ENCODE measurements around the gene RHBDF1.

The RHBDF1 gene

DNA sequence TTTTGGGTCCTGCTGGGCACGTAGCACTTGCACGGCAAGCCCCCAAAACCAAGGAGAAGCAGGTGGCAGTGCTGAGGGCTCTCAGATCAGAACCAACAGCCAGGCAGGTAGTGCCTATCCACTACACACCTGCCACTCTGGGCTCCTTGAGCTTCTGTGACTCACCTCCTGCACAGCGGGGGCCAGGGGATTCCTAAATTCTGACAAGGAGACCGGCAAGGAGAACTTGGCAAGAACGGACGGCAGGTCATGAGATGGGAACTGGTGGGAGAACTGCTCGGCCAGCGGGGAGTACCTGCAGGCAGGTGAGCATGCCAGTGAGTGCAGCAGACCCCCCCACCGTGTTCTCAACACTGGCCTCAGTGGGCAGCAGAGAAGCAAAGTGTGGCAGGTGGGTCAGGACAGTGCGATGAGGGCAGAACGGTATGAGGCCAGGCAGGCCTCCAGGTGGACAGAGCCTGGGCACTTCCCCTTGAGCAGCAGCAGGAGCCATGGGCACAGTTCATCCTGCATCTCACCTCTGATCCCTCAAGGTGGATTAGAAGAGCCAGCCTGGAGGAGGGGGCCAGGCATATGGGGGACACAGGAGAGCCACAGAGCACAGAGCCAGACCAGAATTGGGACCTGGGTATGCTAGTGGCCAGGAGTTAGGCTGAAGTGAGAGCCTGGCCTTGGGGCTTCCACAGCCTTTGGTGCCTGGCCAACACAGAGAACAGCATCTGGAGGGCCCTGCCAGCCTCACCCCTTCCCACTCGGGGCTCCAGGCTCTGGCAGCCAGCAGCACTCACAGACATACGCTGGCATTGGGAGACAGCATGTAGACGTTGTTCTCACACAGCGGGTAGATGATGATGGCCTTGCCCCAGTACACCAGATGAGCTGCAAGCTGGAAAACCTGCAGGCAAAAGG is 20.3 kb upstream of the RHBDF1 start:
- no peak for DNase-seq

DNA sequence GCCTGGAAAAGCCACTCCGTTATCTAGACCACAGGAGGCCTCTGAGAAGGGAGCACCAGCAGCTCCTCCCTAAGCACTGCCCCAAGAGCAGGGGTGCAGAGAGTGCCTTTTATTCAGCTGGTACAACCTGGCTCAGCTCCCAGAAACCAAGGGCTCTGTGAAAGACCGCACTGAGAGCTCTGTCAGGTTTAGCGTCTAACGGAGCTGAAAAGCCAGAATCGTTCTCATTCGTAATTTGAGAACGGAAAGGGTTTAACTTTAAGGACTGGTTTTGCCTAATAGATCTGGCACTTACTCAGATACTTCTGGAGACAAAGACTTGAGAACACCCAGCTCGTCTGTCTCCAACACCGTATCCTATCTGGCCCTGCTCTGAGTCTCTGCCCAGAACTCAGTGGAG is 19.1 kb upstream of the RHBDF1 start:
- no peak for DNase-seq

DNA sequence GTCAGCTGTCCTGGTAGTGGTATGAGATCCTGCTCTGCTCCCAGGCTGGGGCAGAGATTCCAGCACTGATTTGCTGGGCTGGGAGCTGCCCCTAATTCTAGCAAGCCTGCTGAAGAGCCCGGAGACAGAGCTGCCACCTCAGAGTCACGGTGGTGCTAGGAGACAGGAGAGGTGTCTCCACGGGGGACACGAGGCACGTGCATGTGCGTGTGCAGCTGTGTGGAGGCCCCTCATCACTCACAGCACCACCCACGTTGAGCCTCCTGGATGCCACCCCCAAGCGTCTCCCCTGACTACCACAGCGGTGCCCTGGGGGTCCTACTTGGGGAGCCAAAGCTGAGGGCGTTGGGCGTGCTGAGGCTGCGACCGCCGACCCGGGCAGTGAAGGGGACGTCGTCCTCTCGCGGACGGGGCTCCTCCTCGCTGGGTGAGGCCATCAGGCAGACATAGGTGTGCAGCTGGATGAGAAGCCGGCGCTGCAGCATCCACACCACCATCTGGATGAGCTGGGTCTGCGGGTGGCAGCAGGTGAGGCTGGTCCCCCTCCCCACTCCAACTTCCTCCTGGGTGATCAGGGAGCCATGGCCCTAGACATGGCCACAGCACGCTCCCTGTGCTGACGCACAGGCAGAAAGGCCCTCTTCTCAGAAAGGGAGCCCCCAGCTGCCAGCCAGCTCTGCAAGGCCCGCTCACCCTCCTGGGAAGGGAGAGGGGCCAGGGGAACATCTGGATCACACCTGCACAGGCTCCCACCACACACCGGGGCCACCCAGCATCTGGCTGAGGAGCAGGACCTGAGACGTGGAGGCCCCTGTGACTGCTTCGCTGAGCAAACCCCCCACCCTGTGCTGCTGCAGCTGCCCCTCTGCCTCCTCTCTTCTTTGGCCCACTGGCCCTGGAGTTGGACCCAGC is 17.2 kb upstream of the RHBDF1 start:
- DNase-seq, result no peak

DNA sequence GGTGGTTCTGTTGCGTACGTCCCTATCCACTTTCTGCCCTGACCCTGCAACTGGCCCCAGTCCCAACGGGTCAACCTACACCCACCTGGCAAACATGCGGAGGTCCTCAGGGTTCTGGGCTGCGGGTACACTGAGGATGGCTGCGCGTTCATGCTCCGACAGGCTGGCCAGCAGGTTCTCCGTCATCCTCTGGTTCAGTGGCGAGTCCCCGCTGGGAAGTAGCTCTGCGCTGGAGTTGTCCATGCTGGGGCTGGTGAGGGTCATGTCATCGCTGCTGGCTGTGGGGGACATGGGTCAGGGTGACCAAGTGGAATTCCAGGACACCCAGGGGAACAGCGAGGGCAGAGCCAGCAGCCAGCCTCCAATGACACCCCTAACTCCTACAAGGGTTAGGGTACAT is 16.2 kb upstream of the RHBDF1 start:
- DNase-seq, result no peak

DNA sequence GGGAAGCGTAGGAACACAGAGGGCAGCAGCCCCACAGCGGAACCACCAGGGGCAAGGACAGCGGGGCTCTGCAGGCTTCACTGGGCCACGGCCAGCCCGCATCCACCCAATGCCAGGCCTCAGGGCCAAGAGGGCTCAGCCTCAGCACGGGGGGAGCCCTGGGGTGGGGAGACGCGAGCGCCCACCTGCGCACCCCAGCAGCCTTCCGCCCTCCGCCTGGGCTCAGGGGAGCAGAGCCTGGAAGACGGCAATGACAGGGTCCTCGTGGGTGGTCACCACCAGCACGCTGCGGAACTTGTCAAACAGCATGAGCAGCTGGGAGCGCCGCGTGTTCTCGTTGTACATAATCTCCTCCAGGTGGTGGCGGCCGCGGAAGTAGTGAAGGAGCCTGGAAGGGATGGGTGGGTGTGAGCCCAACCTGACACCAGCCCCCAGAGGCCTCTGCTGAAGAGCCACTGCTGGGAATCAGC is 14.1 kb upstream of the RHBDF1 start:
- DNase-seq, result no peak

DNA sequence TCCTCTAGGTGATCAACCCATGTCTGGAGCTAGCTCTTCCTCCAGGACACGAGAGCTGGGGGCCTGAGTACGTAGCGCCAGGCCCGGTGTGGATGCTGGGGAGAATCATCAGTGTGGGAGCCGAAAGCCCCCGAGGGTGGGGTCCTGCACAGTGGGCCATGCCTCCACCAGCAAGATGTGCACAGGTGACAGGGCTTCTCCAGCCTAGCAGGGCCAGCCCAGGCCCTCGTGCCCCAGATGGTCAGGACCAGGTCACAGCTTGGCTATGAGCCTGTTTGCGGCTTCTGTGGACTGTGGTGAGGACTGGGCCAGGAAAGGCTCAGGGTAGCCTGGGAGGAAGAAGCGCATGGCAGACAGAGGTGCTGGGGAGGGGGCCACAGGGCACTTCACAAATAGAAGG is 13.4 kb upstream of the RHBDF1 start:
- DNase-seq, result no peak

DNA sequence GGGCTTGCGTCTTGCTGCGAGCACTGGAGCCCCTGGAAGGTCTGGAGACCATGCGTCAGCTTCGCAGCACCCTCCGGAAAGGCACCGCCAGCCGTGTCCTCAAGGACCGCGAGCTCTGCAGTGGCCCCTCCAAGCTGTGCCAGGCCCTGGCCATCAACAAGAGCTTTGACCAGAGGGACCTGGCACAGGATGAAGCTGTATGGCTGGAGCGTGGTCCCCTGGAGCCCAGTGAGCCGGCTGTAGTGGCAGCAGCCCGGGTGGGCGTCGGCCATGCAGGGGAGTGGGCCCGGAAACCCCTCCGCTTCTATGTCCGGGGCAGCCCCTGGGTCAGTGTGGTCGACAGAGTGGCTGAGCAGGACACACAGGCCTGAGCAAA is 13.0 kb upstream of the RHBDF1 start:
- no peak for DNase-seq

DNA sequence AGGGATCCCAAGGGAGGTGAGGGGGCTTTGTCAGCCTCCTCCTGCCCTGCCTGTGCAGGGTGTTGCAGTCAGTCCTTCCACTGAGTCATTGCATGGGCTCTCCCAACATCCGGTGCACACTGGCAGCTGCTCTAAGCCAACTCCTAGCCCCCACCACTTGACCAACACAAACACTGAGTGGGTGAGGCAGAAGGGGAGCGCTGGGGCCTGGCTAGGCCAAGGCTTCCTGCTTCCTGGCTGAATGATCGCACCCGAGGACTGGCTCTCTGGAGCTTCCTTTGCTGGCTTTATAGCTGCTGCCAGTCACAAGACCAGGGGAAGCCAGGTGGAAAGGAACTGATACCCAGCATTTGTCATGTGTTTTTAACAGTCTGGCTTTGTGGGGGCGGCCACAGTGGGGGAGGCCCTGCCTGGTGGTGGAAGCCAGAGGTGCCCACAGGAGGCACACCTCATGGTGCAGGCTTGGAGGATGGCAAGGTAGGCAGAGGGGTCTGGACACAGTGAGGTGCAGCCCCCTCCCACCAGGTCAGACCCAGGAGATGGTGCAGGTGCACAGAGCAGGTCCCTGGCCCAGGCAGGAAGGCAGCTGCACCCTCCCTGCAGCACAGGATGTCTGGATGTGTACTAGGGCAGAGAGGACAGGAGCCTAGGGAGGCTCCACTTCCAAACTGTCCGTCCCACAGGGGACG is 12.4 kb upstream of the RHBDF1 start:
- peak; percentile 87 for DNase-seq

DNA sequence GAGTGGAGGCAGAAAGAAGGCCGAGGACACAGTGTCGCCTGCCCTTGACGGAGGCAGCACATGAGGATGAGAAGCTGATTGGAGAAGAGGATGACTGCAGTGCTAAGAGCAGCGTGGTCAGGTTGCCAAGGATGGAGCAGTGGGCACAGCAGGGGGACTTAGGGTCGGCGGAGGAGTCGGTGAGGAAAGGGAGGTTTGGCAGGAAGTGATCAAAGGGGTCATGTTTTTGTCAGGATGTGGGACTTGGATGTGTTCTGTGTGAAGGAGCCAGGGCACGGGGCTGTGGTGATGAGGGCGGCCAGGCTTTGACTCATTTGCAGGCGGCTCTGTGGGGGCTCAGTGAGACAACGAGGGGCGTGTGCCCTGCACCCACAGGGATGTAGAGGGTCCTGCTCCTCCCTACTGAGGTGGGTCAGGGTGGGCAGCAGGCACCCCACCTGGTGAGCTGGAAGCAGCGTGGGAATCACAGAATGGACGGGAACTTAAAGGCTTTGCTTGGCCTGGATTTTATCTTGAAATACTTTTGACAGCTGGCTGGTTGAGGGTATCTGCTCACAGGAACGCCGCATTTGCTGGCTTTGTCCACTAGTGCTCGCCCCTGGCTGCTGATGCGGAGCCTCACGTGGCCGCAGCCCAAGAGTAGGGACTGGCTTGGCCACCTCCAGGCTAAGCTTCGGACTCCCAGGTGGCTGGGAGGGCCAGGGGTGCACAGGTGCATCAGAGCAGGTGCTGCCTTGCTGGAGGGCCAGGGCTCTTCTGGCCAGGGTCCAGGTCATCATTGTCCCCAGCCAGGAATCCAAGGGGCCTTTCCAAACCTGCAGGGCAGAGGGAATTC is 11.6 kb upstream of the RHBDF1 start:
- DNase-seq, result peak; percentile 32

DNA sequence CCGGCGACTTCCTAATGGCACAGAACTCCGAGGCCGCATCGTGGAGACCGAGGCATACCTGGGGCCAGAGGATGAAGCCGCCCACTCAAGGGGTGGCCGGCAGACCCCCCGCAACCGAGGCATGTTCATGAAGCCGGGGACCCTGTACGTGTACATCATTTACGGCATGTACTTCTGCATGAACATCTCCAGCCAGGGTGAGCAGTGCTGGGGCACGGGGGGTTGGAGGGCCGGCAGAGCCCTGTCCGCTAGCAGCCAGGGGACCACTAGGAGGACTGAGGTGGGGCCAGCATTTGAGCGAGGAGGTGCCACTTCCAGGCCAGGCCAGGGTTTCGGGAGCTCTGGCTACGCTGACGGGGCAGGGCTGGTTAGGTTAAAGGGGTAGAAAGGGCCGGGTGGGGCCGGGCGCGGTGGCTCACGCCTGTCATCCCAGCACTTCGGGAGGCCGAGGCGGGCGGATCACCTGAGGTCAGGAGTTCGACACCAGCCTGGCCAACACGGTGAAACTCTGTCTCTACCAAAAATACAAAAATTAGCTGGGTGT is 10.7 kb upstream of the RHBDF1 start:
- no peak for DNase-seq

DNA sequence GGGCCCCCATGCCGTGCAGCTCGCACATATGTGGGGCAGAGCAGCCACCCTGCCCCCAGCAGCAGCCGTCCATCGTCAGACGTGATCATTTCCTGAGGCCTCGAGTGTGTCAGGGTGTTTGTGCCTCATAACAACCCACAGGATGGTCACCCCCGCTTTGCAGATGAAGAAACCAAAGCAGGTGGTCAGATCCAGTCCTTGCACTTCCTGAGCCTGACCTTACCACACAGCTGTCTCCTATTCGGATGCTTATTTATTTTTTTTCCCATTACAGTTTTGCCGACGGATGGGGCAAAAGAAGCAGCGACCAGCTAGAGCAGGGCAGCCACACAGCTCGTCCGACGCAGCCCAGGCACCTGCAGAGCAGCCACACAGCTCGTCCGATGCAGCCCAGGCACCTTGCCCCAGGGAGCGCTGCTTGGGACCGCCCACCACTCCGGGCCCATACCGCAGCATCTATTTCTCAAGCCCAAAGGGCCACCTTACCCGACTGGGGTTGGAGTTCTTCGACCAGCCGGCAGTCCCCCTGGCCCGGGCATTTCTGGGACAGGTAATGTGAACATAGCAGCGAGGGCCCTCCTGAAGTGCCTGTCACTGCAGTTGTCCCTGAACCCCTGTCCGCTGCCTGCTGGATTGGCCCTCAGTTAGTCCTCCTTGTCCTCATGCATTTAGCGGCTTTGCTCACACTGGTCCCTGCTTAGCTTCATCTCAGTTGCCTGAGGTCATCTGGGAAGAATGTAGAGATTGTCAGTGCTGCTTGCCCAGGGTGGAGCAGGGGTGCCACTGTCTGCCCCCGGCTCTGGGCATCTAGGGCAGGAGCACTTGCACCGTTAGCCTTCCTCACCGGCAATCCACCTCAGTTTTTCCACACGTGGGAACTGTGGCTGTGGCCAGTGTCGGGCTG is 7.0 kb upstream of the RHBDF1 start:
- no peak for DNase-seq

DNA sequence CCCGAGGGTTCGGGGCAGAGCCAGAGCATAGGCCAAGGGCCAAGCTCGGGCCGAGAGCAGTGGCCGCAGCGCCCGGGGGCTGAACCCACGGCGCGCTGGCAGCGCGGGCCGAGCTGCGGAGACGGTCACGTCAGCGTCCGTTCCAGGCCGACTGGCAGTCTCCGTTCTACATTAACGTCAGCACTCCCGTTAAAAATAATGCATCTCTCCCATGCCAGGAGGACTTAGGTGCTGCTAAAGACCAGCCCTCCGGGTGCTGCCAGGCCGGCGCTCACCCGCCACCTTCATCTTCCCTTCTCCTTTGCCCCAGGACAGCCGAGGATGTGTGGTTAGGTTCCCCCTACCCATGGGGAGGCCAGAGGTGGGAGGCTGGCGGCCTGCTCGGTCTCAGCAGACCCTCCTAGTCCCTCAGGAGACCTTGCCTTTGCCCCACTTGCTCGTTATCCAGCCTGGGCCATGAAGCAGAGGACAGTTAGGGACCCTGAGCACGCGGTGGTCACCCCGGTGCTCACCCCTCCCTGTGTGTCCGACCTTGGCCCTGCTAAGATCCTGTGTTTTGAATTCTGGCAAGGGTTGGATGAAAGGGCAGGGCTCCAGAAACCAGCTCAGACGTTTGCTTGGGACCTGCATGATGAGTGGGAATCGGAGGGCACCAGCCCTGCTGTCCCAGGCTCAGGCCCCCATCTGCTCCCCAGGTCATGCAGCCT is 6.2 kb upstream of the RHBDF1 start:
- DNase-seq, result peak; percentile 30

DNA sequence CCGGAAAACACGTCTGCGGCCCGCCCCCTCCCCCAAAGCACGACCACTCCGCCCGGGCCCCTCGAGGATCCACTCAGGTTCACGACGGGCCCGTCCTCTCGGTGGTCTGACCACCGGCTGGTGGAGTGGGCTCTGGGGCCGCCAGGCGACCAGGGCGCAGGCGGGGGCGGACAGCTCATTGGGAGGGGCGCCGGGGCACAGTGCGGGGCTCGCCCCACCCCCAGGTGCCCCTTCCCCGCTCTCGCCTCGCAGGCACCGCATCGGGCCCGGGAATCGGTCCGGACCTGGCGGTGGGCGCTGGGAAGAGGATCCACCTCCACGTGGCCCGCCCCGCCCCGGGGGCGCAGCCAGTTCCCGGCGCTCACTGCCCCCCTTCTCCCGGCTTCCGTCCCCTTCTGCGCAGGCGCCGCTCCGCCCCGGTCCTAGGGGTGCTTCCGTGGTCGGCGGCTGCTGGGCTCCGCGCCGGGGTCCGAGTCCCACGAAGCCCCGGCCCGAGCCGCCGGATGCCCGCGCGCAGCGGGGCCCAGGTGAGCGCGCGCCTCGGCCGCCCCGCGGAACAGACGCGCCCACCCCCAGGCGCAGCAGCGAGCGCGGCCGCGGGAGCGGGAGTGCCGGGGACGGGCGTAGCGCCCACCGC is 5.5 kb upstream of the RHBDF1 start, which contains the start of gene MPG:
TSS of gene MPG (plus strand) at position 419 of the 637 bp plus-strand sequence. CDS start at position 504, 85 bp downstream.
- peak; percentile 89 for DNase-seq

DNA sequence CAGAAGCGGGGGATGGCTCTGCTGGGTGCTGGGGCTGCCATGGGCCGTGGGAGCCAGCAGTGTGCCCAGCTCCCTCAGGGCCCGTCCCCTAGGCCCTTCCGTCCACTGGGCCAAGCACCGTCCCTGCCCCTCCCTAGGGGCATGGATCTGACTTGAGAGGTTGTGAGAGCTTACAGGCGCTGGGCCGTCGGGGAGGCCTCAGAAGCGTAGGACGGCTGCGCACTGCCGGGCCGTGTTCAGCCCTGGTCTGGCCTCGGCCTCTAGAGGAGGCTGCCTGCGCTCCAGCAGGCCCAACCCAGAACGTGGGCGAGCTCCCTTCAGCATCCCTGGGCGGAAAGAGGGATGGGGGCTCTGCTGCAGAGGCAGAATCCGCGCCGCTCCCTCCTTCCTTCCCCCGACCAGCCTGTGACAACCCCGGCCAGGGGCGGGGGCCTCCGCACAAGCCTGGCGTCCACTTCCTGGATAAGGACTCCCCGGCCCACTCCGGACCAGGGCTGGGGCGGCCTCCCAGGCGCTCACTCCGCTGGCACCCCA is 4.9 kb upstream of the RHBDF1 start:
- DNase-seq, result peak; percentile 45

DNA sequence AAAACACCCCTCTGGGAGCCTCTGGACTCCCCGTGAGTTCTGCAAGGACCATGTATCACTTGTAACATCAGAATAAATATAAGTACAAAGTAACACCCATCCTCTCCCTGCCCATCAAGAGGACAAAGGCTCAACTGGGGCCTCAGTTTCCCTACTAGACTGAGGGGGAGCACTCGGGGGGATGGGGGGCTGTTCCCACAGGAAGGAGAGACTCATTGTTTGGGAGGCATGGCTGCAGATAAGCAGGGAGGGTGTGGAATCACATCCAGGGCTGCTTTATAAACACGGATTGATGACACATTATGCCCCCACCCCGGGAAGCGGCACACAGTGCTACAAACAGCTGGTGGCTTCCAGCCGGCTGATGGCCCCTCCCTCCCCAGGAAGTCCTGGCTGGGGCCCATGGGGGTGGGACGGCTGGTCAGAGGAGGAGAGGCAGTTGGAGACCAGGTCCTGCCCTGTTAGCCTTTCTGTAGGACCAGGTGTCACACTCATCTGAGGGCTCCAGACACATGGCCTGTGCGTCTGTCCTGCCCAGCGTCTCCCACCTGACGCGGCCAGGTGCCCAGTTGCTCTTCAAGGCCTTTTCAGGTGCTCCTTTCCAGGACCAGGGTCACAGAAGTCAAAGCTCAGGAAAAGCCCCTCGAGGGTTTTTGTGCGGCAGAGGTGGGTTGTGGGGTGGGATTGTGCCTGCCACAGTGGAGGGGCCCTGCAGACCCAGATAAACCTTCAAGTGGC is 4.3 kb upstream of the RHBDF1 start:
- DNase-seq, result peak; percentile 36

DNA sequence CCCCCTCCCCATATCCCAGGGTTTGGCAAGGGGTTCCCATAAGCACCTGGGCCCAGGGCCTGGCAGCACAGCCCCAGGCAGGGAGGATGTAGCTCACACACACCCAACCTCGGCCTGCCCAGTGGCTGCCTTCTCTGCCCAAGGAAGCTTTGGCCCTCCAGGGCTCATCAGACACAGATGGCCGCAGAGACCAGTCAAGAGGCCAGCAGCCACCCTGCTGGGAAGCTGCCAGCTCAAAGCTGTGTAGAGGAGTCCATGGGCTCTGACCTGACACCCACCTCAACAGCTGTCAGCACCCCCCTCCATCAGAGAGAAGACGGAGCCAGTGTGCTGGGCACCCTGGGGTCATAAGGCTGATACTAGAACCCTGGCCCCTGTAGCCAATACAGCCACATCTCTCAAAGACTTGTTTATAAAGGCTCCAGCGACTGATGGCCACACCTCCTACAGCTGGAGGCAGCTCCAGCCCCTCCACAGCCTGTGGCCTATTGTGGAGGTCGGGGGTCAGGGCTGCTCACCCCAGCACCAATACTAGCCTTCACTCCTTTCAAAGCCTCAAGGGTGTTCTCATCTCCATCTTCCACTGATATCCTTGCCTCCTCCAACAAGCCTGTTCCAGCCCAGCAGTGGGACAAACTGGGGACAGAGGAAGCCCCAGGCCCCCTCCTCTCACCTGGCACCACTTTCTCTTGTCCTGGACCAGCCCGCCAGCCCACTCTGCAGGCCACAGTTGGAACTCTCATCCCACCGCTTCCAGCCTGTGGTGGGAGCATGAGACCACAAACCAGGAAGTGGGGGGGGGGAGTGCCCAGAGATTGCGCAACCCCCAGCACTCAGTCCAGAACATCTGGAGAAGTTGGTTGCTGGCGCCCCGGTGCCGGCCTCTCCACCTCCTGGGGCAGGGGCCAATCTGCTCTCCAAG is 3.4 kb upstream of the RHBDF1 start:
- DNase-seq, result peak; percentile 25

DNA sequence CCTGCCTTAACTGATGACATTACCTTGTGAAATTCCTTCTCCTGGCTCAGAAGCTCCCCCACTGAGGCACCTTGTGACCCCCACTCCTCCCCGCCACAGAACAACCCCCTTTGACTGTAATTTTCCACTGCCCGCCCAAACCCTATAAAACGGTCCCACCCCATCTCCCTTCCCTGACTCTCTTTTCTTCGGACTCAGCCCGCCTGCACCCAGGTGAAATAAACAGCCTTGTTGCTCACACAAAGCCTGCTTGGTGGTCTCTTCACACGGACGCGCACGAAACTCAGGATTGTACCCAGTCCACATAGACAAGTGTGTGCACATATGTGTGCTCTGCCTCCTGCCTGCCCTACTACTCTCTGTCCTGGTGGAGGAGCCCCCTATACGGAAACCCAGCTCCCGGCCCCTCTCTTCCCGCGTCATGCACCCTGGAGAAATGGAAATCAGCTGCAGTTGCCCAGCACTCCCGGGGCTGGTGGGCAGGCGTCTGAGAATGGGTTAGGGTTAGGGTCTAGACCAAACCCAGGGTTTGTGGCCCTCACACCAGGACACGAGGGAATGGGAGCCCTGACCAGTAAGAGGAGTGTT is 2.4 kb upstream of the RHBDF1 start:
- no peak for DNase-seq

Measured in activated CD4-positive, alpha-beta T cell treated with anti-CD3 and anti-CD28 coated beads, Interleukin-10, Interleukin-2, amounts not matched to agents 100 ng/mL and 50 ng/mL, durations not matched to agents 16 hours and 8 hours (primary cell).